Type B pancreatic cell (in vitro differentiated cells): ENCODE results near the gene RPS21. TPM values are rescaled to one million over a fixed set of nuclear protein-coding genes. Genes with fewer than 3 reads are reported as not detected.
A peak's percentile ranks its signal among the peaks of the same experiment; 100 is the strongest.

Experiments used
- DNase-seq: peaks from one replicate; pipeline ENCODE4 v3.0.0; 2021; ENCODE audit warnings: mixed read lengths; ENCODE audit not compliant: unreplicated experiment; ENCODE audit errors: extremely low spot score
- H3K27ac Mint-ChIP-seq: 2 replicates; pipeline ENCODE4 v1.8.0; 2021; ENCODE audit warnings: mild to moderate bottlenecking, mixed read lengths
- H3K27me3 Mint-ChIP-seq: 2 replicates; pipeline ENCODE4 v1.8.0; 2021; ENCODE audit warnings: mixed read lengths
- H3K36me3 Mint-ChIP-seq: 2 replicates; pipeline ENCODE4 v1.8.0; 2021; ENCODE audit warnings: mixed read lengths
- H3K4me1 Mint-ChIP-seq: one replicate; pipeline ENCODE4 v1.8.0; 2021; ENCODE audit warnings: mixed read lengths; ENCODE audit not compliant: unreplicated experiment
- H3K4me3 Mint-ChIP-seq: 2 replicates; pipeline ENCODE4 v1.8.0; 2021; ENCODE audit warnings: mild to moderate bottlenecking, mixed read lengths
- H3K9me3 Mint-ChIP-seq: 2 replicates; pipeline ENCODE4 v1.8.0; 2021; ENCODE audit warnings: mixed read lengths
- long read RNA-seq: library from polyadenylated mRNA; unstranded; transcript quantifications from one replicate; pipeline ENCODE4 v2.0.0, GENCODE V29; 2020
- total RNA-seq: library from RNA; stranded (reverse); gene quantifications from 2 replicates; pipeline ENCODE4 v1.2.1, GENCODE V29; 2021; ENCODE audit warnings: low replicate concordance
- TF ChIP-seq, protein P1 (sequence below): fragments of 200-600 bp; sonication (generic); conservative IDR thresholded peaks from 2 replicates; pipeline ENCODE4 v1.5.0; 2021; ENCODE audit warnings: antibody characterized with exemption, mild to moderate bottlenecking

The RPS21 gene
- 1,432 and 1,737 TPM in 2 replicates for total RNA-seq
- long read RNA-seq, transcript RPS21-205 (5 exons, 429 nt): minor isoform, 6 of 370 reads
- long read RNA-seq, transcript RPS21-201 (6 exons, 344 nt): major isoform, 330 of 370 reads
- long read RNA-seq, partial matches to known transcripts: 26 of 370 reads
- long read RNA-seq, other reads (novel, unspliced or antisense): 7 of 370 reads

GRCh38 chr20:62386383-62387218, at the start of gene RPS21:
Gene RPS21 (plus strand): TSS chr20:62387103. CDS start chr20:62387339, 236 bp downstream.
- Mint-ChIP-seq H3K36me3 (peaks cover 17% of the 10 kb centered on the region), H3K9me3 (peaks cover 6% of the 10 kb centered on the region), H3K4me3 (peak within 1 kb of the TSS; percentile 93), H3K27ac (peak within 1 kb of the TSS; percentile 94), H3K4me1 (peaks cover 27% of the 10 kb centered on the region), H3K27me3 (no peaks in the 10 kb centered on the region)
- peak; percentile 94 for DNase-seq
- TF ChIP-seq, protein P1, sequence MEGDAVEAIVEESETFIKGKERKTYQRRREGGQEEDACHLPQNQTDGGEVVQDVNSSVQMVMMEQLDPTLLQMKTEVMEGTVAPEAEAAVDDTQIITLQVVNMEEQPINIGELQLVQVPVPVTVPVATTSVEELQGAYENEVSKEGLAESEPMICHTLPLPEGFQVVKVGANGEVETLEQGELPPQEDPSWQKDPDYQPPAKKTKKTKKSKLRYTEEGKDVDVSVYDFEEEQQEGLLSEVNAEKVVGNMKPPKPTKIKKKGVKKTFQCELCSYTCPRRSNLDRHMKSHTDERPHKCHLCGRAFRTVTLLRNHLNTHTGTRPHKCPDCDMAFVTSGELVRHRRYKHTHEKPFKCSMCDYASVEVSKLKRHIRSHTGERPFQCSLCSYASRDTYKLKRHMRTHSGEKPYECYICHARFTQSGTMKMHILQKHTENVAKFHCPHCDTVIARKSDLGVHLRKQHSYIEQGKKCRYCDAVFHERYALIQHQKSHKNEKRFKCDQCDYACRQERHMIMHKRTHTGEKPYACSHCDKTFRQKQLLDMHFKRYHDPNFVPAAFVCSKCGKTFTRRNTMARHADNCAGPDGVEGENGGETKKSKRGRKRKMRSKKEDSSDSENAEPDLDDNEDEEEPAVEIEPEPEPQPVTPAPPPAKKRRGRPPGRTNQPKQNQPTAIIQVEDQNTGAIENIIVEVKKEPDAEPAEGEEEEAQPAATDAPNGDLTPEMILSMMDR: no peak

DNA sequence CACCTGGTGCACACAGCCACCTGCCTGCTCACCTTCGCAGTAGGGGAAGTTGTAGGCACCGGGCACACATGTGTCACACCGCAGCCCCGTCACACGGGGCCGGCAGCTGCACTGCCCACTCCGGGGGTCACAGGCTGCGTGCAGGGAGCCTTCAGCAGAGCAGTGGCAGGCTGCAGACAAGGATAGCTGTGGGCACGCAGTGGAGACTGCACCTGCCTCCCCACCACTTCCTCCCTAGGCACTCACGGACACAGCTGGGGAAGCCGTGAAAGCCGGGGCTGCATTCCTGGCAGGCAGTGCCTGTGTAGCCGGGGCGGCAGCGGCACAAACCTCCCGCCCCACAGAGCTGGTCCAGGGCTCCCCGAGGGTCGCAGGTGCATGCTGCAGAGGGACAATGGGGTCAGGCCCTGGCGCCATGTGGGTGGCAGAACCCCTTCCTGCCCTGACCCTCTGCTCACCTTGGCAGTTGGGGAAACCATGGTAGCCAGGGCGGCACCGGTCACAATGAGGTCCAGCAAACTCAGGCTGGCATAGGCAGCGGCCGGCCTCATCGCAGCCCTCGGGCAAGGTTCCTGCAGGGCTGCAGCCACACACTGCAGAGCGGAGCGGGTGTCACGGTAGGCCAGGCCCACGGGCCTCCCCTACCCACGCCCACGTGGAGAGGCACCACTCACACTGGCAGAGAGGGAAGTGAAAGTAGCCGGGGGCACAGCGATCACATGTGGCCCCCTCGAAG, 49.2 kb upstream of the RPS21 start:
- Mint-ChIP-seq H3K27ac (no peak overlapping the region), H3K36me3 (peaks cover 11% of the 10 kb centered on the region), H3K9me3 (no peaks in the 10 kb centered on the region), H3K27me3 (no peaks in the 10 kb centered on the region), H3K4me1 (no peaks in the 10 kb centered on the region), H3K4me3 (no peak overlapping the region)
- DNase-seq: no peak
- TF ChIP-seq, protein P1: no peak

- Mint-ChIP-seq H3K27ac (no peak overlapping the region), H3K27me3 (no peaks in the 10 kb centered on the region), H3K36me3 (peaks cover 16% of the 10 kb centered on the region), H3K4me3 (no peak overlapping the region), H3K9me3 (no peaks in the 10 kb centered on the region), H3K4me1 (no peaks in the 10 kb centered on the region)
- no peak for DNase-seq
- TF ChIP-seq, protein P1: no peak
Measured at GRCh38 chr20:62338294-62338620, 48.6 kb upstream of the RPS21 start.

- no peak overlapping the region for H3K27ac Mint-ChIP-seq
- H3K9me3 Mint-ChIP-seq: no peaks in the 10 kb centered on the region
- no peaks in the 10 kb centered on the region for H3K4me1 Mint-ChIP-seq
- no peaks in the 10 kb centered on the region for H3K27me3 Mint-ChIP-seq
- peaks cover 18% of the 10 kb centered on the region for H3K36me3 Mint-ChIP-seq
- H3K4me3 Mint-ChIP-seq: no peak overlapping the region
- TF ChIP-seq, protein P1: no peak
- no peak for DNase-seq
Measured at GRCh38 chr20:62339647-62340062, 47.2 kb upstream of the RPS21 start.

DNA sequence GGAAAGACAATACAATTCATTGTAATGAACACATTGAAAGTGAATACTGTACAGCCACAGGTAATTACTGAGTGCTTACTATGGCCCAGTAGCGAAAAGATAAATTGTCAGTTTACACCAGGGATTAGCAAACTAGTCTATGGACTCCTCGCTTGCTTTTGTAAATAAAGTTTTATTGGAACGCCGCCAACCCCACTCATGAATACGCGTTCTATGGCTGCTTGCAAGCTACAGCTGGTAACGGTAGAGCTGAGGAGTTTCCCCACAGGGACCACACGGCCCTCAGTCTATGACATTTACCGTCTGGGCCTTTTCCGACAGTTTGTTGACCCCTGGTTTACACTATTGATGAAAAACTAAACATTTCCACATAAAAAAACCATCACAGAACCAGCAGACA, 44.0 kb upstream of the RPS21 start:
- no peak overlapping the region for H3K27ac Mint-ChIP-seq
- H3K27me3 Mint-ChIP-seq: no peaks in the 10 kb centered on the region
- H3K36me3 Mint-ChIP-seq: peaks cover 22% of the 10 kb centered on the region
- H3K4me3 Mint-ChIP-seq: no peak overlapping the region
- H3K9me3 Mint-ChIP-seq: no peaks in the 10 kb centered on the region
- TF ChIP-seq, protein P1: no peak
- H3K4me1 Mint-ChIP-seq: no peaks in the 10 kb centered on the region
- no peak for DNase-seq
